SK-N-SH treated with all-trans-retinoic acid at 6 μM for 48 hours (cell line): ENCODE results near the gene SLC12A9.
"Not testable (repeated sequence)": the region's sequence is repeated elsewhere in the genome, so short reads cannot be mapped to it uniquely, and the experiment has no call there.

Source experiments
- ATAC-seq: fragments of 200-7000 bp; cut with Tn5 transposase; 3 replicates; pipeline ENCODE4 v1.9.1; 2020; ENCODE audit warnings: mild to moderate bottlenecking, moderate library complexity
- ARNTL ChIP-seq: fragments of 450-650 bp; formaldehyde crosslinking; IDR thresholded peaks from 2 replicates; pipeline ENCODE4 v1.5.0; 2020; ENCODE audit warnings: low read depth, mild to moderate bottlenecking, moderate library complexity, borderline replicate concordance
- BACH2 ChIP-seq: fragments of 250-450 bp; sonication (Bioruptor Pico); IDR thresholded peaks from 2 replicates; pipeline ENCODE4 v1.9.0; 2021; ENCODE audit warnings: mild to moderate bottlenecking, borderline replicate concordance
- CSDC2 ChIP-seq: fragments of 250-450 bp; sonication (Bioruptor Pico); IDR thresholded peaks from 2 replicates; pipeline ENCODE4 v1.5.0; 2020; ENCODE audit warnings: mild to moderate bottlenecking, moderate library complexity
- ESRRG ChIP-seq: fragments of 250-450 bp; sonication (Bioruptor Pico); IDR thresholded peaks from 2 replicates; pipeline ENCODE4 v1.6.1; 2021; ENCODE audit warnings: mild to moderate bottlenecking
- GLIS3 ChIP-seq: fragments of 250-450 bp; sonication (Bioruptor Pico); IDR thresholded peaks from 2 replicates; pipeline ENCODE4 v1.5.0; 2020; ENCODE audit warnings: mild to moderate bottlenecking, moderate library complexity
- ISL1 ChIP-seq: fragments of 250-450 bp; sonication (Bioruptor Pico); IDR thresholded peaks from 2 replicates; pipeline ENCODE4 v2.1.2; 2022; ENCODE audit warnings: mild to moderate bottlenecking, moderate library complexity
- OSR1 ChIP-seq: fragments of 250-450 bp; sonication (Bioruptor Pico); IDR thresholded peaks from 2 replicates; pipeline ENCODE4 v1.8.0; 2022; ENCODE audit warnings: moderate library complexity, mild to moderate bottlenecking, inconsistent platforms
- PPARA ChIP-seq: fragments of 250-450 bp; sonication (Bioruptor Pico); IDR thresholded peaks from 2 replicates; pipeline ENCODE4 v1.5.0; 2020; ENCODE audit warnings: mild to moderate bottlenecking, borderline replicate concordance
- RARB ChIP-seq: fragments of 250-450 bp; sonication (Bioruptor Pico); IDR thresholded peaks from 2 replicates; pipeline ENCODE4 v1.8.0; 2021; ENCODE audit warnings: mild to moderate bottlenecking, moderate library complexity
- SNAI2 ChIP-seq: fragments of 250-450 bp; sonication (Bioruptor Pico); IDR thresholded peaks from 2 replicates; pipeline ENCODE4 v1.5.0; 2020; ENCODE audit warnings: mild to moderate bottlenecking, moderate library complexity
- TCF4 ChIP-seq: fragments of 250-450 bp; sonication (Bioruptor Pico); IDR thresholded peaks from 2 replicates; pipeline ENCODE4 v1.8.0; 2021; ENCODE audit warnings: mild to moderate bottlenecking, moderate library complexity, borderline replicate concordance
- TOX ChIP-seq: fragments of 250-450 bp; sonication (Bioruptor Pico); IDR thresholded peaks from 2 replicates; pipeline ENCODE4 v1.8.0; 2021; ENCODE audit warnings: mild to moderate bottlenecking, moderate library complexity, borderline replicate concordance
- ZC3H10 ChIP-seq: fragments of 250-450 bp; sonication (Bioruptor Pico); IDR thresholded peaks from 2 replicates; pipeline ENCODE4 v1.5.1; 2021; ENCODE audit warnings: mild to moderate bottlenecking, moderate library complexity
- ZFP30 ChIP-seq: fragments of 450-650 bp; formaldehyde crosslinking; IDR thresholded peaks from 2 replicates; pipeline ENCODE4 v1.5.0; 2022; ENCODE audit warnings: mild to moderate bottlenecking, moderate library complexity
- ZNF8 ChIP-seq: fragments of 450-650 bp; formaldehyde crosslinking; IDR thresholded peaks from 2 replicates; pipeline ENCODE4 v1.5.0; 2020; ENCODE audit warnings: mild to moderate bottlenecking, moderate library complexity
- TF ChIP-seq, protein P1 (sequence below): fragments of 250-450 bp; sonication (Bioruptor Pico); IDR thresholded peaks from 2 replicates; pipeline ENCODE4 v1.5.0; 2020; ENCODE audit warnings: mild to moderate bottlenecking, moderate library complexity
- TF ChIP-seq, protein P2 (sequence below): fragments of 250-450 bp; sonication (Bioruptor Pico); IDR thresholded peaks from 2 replicates; pipeline ENCODE4 v1.5.1; 2021; ENCODE audit warnings: mild to moderate bottlenecking, moderate library complexity
- TF ChIP-seq, protein P3 (sequence below): fragments of 250-450 bp; sonication (Bioruptor Pico); IDR thresholded peaks from 2 replicates; pipeline ENCODE4 v1.8.0; 2020; ENCODE audit warnings: mild to moderate bottlenecking, moderate library complexity, borderline replicate concordance
- TF ChIP-seq, protein P4 (sequence below): fragments of 250-450 bp; sonication (Bioruptor Pico); IDR thresholded peaks from 2 replicates; pipeline ENCODE4 v1.8.0; 2021; ENCODE audit warnings: low read depth, mild to moderate bottlenecking, moderate library complexity, borderline replicate concordance

The SLC12A9 gene

DNA sequence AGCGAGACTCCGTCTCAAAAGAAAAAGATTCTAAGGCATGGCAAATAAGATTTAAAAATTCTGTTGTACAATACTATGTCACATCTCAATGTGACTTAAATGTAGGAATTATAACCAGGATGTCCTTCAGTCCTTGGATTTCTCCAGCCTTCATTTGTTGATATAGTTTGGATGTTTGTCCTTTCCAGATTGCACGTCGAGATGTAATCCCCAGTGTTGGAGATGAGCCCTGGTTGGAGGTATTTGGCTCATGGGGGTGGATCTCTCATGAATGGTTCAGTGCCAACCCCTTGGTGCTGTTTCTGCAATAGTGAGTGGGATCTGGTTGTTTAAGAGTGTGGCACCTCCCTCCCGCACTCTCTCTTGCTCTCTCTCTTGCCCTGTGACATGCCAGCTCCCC lies 56.0 kb downstream of the SLC12A9 start:
- ATAC-seq: no peak
- TF ChIP-seq ZNF8 (CRISPR knock-in tag): no peak
- no peak for TF ChIP-seq SNAI2
- TF ChIP-seq TOX (CRISPR knock-in tag): no peak
- TF ChIP-seq, protein P1, sequence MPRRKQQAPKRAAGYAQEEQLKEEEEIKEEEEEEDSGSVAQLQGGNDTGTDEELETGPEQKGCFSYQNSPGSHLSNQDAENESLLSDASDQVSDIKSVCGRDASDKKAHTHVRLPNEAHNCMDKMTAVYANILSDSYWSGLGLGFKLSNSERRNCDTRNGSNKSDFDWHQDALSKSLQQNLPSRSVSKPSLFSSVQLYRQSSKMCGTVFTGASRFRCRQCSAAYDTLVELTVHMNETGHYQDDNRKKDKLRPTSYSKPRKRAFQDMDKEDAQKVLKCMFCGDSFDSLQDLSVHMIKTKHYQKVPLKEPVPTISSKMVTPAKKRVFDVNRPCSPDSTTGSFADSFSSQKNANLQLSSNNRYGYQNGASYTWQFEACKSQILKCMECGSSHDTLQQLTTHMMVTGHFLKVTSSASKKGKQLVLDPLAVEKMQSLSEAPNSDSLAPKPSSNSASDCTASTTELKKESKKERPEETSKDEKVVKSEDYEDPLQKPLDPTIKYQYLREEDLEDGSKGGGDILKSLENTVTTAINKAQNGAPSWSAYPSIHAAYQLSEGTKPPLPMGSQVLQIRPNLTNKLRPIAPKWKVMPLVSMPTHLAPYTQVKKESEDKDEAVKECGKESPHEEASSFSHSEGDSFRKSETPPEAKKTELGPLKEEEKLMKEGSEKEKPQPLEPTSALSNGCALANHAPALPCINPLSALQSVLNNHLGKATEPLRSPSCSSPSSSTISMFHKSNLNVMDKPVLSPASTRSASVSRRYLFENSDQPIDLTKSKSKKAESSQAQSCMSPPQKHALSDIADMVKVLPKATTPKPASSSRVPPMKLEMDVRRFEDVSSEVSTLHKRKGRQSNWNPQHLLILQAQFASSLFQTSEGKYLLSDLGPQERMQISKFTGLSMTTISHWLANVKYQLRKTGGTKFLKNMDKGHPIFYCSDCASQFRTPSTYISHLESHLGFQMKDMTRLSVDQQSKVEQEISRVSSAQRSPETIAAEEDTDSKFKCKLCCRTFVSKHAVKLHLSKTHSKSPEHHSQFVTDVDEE (CRISPR knock-in tag): no peak
- TF ChIP-seq ZFP30 (CRISPR knock-in tag): no peak
- no peak for TF ChIP-seq RARB (CRISPR knock-in tag)
- TF ChIP-seq ZC3H10 (CRISPR knock-in tag): no peak

DNA sequence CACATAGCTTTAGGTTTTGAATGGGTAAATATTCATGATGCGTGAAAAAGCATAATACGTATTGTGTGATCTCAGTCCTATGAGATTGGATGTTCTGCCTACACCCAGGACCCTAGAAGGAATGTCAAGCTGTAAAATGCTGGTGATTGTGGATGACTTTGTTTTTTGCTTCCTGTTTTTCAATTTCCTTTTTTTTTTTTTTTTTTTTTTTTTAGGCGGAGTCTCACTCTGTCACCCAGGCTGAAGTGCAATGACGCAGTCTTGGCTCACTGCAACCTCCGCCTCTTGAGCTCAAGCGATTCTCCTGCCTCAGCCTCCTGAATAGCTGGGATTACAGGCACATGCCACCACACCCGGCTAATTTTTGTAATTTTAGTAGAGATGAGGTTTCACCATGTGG lies 57.9 kb downstream of the SLC12A9 start:
- not testable (repeated sequence) for ATAC-seq

DNA sequence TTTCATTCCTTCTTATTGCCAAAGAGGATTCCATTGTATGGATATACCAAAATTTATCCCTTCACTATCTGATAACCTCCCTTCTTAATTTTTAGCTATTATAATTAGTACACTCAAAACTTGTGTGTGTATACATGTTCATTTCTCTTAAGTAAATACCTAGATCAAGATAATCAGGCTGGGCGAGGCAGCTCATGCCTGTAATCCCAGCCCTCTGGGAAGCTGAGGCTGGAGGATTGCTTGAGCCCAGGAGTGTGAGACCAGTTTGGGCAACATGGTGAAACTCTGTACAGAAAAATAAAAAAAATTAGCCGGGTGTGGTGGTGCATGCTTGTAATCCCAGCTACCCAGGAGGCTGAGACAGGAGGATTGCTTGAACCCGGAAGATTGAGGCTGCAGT lies 59.0 kb downstream of the SLC12A9 start:
- no peak for ATAC-seq

DNA sequence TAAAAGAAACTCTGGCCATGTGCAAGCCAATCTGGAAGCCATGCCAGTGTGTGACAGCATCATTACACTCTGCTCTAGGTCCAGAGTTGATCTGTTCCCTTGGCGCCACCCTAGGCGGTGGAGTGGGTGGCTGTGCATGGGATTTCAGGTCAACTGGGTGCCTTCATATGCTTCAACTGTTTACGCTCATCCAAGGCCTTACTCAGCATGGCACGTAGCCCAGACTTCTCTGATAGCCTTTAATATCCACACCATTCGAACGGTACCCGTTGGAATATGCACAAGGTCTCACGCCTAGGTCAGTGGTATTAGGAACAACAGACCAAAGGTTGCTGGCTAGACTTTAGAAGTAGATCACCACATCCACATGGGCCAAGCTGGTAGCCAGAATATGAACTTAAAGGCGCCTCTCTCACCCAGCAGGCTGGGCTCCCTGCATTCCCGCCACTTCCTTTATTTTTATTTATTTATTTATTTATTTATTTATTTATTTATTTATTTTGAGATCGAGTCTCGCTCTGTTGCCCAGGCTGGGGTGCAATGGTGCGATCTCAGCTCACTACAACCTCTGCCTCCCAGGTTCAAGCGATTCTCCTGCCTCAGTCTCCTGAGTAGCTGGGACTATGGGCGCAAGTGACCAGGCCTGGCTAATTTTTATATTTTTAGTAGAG lies 61.8 kb downstream of the SLC12A9 start:
- TF ChIP-seq, protein P2, sequence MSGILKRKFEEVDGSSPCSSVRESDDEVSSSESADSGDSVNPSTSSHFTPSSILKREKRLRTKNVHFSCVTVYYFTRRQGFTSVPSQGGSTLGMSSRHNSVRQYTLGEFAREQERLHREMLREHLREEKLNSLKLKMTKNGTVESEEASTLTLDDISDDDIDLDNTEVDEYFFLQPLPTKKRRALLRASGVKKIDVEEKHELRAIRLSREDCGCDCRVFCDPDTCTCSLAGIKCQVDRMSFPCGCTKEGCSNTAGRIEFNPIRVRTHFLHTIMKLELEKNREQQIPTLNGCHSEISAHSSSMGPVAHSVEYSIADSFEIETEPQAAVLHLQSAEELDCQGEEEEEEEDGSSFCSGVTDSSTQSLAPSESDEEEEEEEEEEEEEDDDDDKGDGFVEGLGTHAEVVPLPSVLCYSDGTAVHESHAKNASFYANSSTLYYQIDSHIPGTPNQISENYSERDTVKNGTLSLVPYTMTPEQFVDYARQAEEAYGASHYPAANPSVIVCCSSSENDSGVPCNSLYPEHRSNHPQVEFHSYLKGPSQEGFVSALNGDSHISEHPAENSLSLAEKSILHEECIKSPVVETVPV: no peak
- TF ChIP-seq SNAI2 (no peak), ESRRG (no peak), PPARA (CRISPR knock-in tag) (no peak), ISL1 (CRISPR knock-in tag) (no peak), TCF4 (no peak), TOX (CRISPR knock-in tag) (no peak), OSR1 (CRISPR knock-in tag) (no peak), BACH2 (no peak), CSDC2 (CRISPR knock-in tag) (no peak), ZNF8 (CRISPR knock-in tag) (no peak), ZFP30 (CRISPR knock-in tag) (no peak), GLIS3 (CRISPR knock-in tag) (no peak), ARNTL (no peak), RARB (CRISPR knock-in tag) (no peak), ZC3H10 (CRISPR knock-in tag) (no peak)
- TF ChIP-seq, protein P1 (CRISPR knock-in tag): no peak
- TF ChIP-seq, protein P3, sequence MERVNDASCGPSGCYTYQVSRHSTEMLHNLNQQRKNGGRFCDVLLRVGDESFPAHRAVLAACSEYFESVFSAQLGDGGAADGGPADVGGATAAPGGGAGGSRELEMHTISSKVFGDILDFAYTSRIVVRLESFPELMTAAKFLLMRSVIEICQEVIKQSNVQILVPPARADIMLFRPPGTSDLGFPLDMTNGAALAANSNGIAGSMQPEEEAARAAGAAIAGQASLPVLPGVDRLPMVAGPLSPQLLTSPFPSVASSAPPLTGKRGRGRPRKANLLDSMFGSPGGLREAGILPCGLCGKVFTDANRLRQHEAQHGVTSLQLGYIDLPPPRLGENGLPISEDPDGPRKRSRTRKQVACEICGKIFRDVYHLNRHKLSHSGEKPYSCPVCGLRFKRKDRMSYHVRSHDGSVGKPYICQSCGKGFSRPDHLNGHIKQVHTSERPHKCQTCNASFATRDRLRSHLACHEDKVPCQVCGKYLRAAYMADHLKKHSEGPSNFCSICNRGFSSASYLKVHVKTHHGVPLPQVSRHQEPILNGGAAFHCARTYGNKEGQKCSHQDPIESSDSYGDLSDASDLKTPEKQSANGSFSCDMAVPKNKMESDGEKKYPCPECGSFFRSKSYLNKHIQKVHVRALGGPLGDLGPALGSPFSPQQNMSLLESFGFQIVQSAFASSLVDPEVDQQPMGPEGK (CRISPR knock-in tag): no peak
- TF ChIP-seq, protein P4, sequence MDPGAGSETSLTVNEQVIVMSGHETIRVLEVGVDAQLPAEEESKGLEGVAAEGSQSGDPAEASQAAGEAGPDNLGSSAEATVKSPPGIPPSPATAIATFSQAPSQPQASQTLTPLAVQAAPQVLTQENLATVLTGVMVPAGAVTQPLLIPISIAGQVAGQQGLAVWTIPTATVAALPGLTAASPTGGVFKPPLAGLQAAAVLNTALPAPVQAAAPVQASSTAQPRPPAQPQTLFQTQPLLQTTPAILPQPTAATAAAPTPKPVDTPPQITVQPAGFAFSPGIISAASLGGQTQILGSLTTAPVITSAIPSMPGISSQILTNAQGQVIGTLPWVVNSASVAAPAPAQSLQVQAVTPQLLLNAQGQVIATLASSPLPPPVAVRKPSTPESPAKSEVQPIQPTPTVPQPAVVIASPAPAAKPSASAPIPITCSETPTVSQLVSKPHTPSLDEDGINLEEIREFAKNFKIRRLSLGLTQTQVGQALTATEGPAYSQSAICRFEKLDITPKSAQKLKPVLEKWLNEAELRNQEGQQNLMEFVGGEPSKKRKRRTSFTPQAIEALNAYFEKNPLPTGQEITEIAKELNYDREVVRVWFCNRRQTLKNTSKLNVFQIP (CRISPR knock-in tag): no peak
- no peak for ATAC-seq

More for the DNA sequence above, 59.0 kb downstream of the SLC12A9 start:
- TF ChIP-seq TCF4 (no peak), ESRRG (no peak), ZFP30 (CRISPR knock-in tag) (no peak)
